Hepatocyte (in vitro differentiated cells): ENCODE results near the gene PTPRN2.

Experiments used
- EZH2 ChIP-seq: fragments of 200-600 bp; sonication (generic); IDR thresholded peaks from 2 replicates; pipeline ENCODE4 v1.6.1; 2016; ENCODE audit warnings: antibody characterized with exemption, mild to moderate bottlenecking, borderline replicate concordance
- EZH2phosphoT487 ChIP-seq: fragments of 200-600 bp; sonication (generic); IDR thresholded peaks from one replicate; pipeline ENCODE4 v1.6.1; 2018; ENCODE audit warnings: antibody characterized with exemption, mild to moderate bottlenecking, low read depth, moderate library complexity; ENCODE audit not compliant: unreplicated experiment, severe bottlenecking
- TF ChIP-seq, protein P1 (sequence below): fragments of 200-600 bp; sonication (generic); IDR thresholded peaks from 2 replicates; pipeline ENCODE4 v1.5.1; 2016; ENCODE audit warnings: antibody characterized with exemption, mild to moderate bottlenecking; ENCODE audit not compliant: poor library complexity

GRCh38 chr7:157633465-157634185 is 954.0 kb downstream of the PTPRN2 start:
- TF ChIP-seq EZH2 (no peak), EZH2phosphoT487 (no peak)
- TF ChIP-seq, protein P1, sequence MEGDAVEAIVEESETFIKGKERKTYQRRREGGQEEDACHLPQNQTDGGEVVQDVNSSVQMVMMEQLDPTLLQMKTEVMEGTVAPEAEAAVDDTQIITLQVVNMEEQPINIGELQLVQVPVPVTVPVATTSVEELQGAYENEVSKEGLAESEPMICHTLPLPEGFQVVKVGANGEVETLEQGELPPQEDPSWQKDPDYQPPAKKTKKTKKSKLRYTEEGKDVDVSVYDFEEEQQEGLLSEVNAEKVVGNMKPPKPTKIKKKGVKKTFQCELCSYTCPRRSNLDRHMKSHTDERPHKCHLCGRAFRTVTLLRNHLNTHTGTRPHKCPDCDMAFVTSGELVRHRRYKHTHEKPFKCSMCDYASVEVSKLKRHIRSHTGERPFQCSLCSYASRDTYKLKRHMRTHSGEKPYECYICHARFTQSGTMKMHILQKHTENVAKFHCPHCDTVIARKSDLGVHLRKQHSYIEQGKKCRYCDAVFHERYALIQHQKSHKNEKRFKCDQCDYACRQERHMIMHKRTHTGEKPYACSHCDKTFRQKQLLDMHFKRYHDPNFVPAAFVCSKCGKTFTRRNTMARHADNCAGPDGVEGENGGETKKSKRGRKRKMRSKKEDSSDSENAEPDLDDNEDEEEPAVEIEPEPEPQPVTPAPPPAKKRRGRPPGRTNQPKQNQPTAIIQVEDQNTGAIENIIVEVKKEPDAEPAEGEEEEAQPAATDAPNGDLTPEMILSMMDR: no peak
